GM12872 (cell line): Measurements from ENCODE around the gene FMNL2.

Experiments
- CTCF ChIP-seq: IDR thresholded peaks from 3 replicates; pipeline ENCODE4 v1.5.1; 2011; ENCODE audit warnings: low read depth, mild to moderate bottlenecking, low read length, moderate library complexity; ENCODE audit not compliant: insufficient read depth

Gene FMNL2

DNA sequence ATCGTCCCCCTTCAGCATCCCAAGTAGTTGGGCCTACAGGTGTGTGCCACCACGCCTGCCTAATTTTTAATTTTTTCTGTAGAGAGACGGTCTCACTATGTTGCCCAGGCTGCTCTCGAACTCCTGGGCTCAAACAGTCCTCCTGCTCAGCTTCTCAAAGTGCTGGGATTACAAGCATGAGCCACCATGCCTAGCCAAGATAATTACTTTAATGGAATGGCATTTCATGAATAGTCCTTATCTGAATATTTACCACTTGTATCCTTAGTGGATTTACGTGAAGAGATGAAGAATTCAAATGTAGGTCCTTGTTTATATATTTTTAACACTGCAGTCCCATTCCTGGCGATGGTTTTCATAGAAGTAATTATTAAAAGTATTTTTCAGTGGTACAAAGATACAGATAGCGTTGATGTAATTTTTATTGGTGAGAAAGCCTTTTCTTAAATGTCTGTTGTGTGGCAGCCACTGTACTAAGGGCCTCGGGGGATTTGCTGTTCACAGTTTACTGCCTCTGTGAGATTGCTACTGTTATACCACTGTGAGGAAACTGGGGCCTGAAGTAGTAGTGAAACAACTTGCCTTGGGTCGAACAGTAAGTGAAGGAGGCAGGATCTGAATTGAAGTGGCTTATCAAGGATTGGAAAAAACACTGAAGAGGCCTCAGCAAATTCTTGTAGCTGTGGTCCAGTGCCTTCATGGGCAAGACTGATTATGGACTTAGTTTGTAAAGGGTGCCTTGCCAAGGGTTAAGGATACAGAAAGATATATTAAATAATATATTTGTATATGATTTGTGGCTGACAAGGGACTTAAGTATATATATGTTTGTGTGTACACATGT, 231.1 kb downstream of the FMNL2 start:
- TF ChIP-seq CTCF = no peak

DNA sequence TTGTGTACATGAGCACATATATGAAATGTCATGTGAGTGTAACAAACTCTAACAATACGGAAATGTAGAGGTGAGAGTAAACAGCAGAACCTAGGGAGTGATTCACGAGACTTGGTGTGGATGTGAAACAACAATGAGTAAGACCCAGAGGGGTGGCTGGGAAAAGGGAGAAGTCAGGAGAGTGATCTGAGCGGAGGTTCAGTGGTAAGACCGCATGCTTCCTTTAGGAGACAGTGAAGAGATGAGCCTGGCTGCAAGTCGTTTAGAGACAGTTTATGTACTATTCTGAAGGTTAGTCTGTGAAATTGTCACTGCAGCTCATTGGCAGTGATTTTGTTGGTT, 231.7 kb downstream of the FMNL2 start:
- TF ChIP-seq CTCF = no peak

DNA sequence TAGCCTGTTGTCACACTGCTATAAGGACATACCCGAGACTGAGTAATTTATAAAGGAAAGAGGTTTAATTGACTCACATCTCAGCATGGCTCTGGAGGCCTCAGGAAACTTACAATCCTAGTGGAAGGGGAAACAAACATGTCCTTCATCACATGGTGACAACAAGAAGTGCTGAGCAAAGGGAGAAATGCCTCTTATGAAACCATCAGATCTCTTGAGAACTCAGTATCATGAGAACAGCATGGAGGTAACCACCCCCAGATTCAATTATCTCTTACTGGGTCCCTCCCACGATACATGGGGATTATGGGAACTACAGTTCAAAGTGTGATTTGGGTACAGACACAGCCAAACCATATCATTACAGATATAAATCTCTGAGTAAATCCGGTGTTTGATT, 233.6 kb downstream of the FMNL2 start:
- TF ChIP-seq CTCF = no peak

DNA sequence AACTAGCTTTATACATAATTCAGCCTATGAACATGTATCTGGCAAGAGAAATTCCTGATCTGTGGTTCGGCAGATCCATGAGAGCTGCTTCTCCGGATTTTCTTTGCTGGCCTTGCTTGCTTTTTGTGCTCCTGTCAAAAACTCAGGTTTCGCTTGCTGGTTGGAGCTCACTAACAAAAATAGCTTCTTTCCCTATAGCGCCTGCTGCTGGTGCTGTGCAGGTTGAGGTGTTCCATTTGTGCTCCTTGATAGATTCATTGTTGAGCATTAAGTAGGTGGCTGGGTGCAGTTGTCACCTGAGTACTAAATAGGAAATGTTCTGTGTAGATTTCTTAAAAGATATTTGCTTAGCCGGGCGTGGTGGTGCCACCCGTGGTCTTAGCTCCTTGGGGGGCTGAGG, 234.2 kb downstream of the FMNL2 start:
- 0 out of 3 replicates have a peak, but pooled peaks have one; percentile 4 for TF ChIP-seq CTCF

GRCh38 chr2:152571048-152571766, 236.2 kb downstream of the FMNL2 start:
- TF ChIP-seq CTCF = no peak

DNA sequence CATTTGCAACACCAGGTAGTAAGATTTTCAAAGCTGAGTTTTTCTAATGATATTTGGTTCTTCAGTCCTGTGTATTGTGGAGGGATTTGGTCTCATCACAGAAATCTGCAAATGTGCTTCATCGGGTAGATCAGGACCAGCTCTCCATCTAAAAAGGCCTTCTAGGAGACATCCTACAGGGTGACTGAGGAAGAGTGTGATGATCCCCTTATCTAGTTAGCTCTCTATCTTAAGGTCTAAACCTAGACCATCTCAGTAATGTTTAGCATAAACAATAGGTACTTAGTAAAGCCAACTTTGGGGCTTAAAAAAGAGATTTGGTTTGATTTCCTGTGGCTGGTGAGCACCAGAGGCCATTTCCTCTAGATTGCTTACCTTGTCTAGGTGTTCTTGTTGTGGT, 237.1 kb downstream of the FMNL2 start:
- TF ChIP-seq CTCF = no peak

DNA sequence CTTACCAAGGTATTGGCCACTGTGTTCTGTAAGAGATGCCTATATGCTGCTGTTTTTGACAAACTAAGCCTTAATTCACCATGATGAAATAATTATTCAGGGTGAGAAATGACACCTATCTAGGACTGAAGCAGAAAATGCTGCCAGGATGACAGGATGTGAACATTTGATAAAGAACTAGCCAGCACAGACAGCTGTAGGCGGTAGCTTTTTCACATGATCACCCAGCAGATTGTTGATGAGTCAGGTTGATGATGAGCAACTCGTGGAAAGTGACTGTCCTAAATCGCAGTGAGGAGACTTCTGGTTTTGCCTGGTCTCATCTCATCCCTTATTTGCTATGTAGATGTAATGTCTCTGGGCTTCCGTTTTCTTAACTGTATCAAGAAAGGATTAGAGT, 238.2 kb downstream of the FMNL2 start:
- TF ChIP-seq CTCF = no peak
